BE2C (cell line): ENCODE results near the gene SIX1.

ENCODE experiments used
- DNase-seq: peaks from one replicate; pipeline ENCODE4 v3.0.0-alpha.2; 2020
- H3K27me3 ChIP-seq: fragments of 250-450 bp; sonication (Bioruptor Pico); 2 replicates; pipeline ENCODE4 v1.5.1; 2020; ENCODE audit warnings: mild to moderate bottlenecking
- H3K36me3 ChIP-seq: fragments of 250-450 bp; sonication (Bioruptor Pico); 2 replicates; pipeline ENCODE4 v1.5.1; 2020; ENCODE audit warnings: mild to moderate bottlenecking
- H3K4me1 ChIP-seq: fragments of 250-450 bp; sonication (Bioruptor Pico); 2 replicates; pipeline ENCODE4 v1.5.1; 2020
- H3K4me3 ChIP-seq: 2 replicates; pipeline ENCODE4 v1.5.1; 2011; ENCODE audit warnings: low read depth, low read length
- H3K9me3 ChIP-seq: fragments of 250-450 bp; sonication (Bioruptor Pico); 2 replicates; pipeline ENCODE4 v1.5.1; 2020
- TF ChIP-seq, protein P1 (sequence below): IDR thresholded peaks from 2 replicates; pipeline ENCODE4 v1.5.1; 2012; ENCODE audit warnings: mild to moderate bottlenecking, low read depth, low read length

SIX1 gene

DNA sequence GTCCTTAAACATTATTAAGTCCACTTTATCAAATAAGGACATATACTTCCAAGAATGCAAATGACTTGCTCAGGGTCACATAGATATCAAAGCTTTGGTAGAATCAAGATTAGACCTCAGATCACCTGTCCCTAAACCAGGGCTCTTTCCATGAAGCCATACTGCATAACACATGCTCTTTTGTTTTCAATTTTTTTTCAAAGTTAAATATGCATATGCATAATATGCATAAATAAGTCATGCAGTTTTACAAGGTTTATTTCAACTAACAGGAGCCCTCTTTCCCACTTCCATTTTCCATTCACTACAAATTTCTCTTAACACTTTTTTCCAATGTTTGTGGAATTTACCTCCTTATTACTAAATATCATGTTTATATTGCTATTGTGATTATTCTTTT lies 53.1 kb downstream of the SIX1 start:
- Histone ChIP-seq H3K4me1 (no peaks in the 10 kb centered on the region), H3K9me3 (no peaks in the 10 kb centered on the region), H3K27me3 (peaks cover 6% of the 10 kb centered on the region; the same call in 1 of the 2 replicates), H3K4me3 (no peak overlapping the region), H3K36me3 (no peaks in the 10 kb centered on the region)
- TF ChIP-seq, protein P1, sequence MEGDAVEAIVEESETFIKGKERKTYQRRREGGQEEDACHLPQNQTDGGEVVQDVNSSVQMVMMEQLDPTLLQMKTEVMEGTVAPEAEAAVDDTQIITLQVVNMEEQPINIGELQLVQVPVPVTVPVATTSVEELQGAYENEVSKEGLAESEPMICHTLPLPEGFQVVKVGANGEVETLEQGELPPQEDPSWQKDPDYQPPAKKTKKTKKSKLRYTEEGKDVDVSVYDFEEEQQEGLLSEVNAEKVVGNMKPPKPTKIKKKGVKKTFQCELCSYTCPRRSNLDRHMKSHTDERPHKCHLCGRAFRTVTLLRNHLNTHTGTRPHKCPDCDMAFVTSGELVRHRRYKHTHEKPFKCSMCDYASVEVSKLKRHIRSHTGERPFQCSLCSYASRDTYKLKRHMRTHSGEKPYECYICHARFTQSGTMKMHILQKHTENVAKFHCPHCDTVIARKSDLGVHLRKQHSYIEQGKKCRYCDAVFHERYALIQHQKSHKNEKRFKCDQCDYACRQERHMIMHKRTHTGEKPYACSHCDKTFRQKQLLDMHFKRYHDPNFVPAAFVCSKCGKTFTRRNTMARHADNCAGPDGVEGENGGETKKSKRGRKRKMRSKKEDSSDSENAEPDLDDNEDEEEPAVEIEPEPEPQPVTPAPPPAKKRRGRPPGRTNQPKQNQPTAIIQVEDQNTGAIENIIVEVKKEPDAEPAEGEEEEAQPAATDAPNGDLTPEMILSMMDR, result no peak
- no peak for DNase-seq

DNA sequence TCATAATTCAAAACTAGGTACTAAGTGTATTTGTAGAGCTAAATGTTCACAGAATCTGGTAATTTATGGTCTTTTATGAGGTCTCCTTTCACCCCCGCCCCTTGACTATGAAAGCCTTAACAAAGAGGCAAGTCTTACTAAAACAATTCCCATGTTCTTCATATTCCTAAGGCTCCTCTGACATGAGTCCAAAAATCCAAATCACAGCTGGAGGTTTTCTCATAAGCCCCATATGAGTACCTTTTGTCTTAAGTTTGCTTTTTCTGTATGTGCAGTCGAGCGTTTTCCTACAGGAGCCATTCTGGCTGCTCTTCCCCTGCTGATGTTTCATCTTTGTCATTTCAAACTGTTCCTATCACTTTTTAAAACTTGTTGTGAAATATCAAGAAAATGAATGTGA lies 55.2 kb downstream of the SIX1 start:
- no peak for DNase-seq
- peaks cover 4% of the 10 kb centered on the region; the same call in 1 of the 2 replicates for H3K27me3 ChIP-seq
- no peaks in the 10 kb centered on the region for H3K36me3 ChIP-seq
- H3K9me3 ChIP-seq, result no peaks in the 10 kb centered on the region
- TF ChIP-seq, protein P1, result no peak
- no peaks in the 10 kb centered on the region for H3K4me1 ChIP-seq
- H3K4me3 ChIP-seq, result no peak overlapping the region
